Left colon (tissue), 2 donors: ENCODE results near the gene NALCN. TPM values are rescaled to one million over a fixed set of nuclear protein-coding genes. Genes with fewer than 3 reads are reported as not detected.

Source experiments
- ATAC-seq: fragments of 200-7000 bp; cut with Tn5 transposase; one replicate; pipeline ENCODE4 v1.9.1; 2020; ENCODE audit warnings: mild to moderate bottlenecking, moderate library complexity
- DNase-seq, 2 donors: peaks; one replicate each; pipeline ENCODE4 v3.0.0-alpha.2; 2020
- intact Hi-C, 2 donors: fragments of 100-400 bp; cut with DNase I in 1 of 2; cut with micrococcal nuclease in 1 of 2; formaldehyde crosslinking; loops; one replicate each; pipeline versions ENCODE4 v1.11.2 to v1.14.0; 2022; cut with DNase I, micrococcal nuclease
- total RNA-seq, 2 donors: library from RNA; stranded (reverse); fragmentation: NEBNext Ultra II Directional; extraction: Animal tissue kit (Norgen Biotek cat#: 25700); gene quantifications; one replicate each; pipeline ENCODE4 v1.2.1, GENCODE V29; 2021
- donor health status: DM: no; HTN: no; CAD: no.
- donor health status: DM: yes; HTN: yes; CAD: no.

NALCN gene
- total RNA-seq, 2 donors from 2014 or later: 0.03 to 0.17 TPM

DNA sequence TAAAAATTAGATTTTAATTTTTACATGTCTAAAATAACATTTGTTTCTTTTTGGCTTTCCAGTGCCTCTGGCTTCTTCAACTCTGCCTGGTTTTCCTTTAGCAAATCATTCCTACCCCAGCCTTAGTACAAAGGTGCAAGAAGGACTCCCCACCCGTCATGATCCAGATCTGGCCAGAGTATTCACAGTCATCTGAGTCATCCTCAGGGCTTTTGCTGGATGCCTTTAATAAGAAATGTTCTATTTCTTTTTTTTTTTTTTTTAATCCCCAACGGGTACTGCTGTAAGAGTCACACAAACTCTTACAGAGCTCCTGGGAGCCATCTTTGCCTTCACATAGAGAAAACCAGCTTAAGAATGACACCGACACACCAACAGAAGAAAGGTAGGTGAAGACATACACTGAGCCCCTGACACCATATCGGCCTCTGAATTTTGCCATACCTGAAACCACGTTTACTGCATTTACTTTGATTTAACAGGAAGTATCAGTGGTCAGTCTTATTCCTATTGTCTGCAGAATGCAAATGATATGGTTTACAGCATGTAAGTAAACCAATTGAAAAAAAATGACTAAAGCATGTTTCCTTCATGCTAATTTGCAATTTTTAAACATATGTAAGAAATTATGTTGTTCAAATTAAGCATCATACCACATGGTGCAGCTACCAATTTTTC is 184.4 kb downstream of the NALCN start:
- intact Hi-C loops: no loop called here

DNA sequence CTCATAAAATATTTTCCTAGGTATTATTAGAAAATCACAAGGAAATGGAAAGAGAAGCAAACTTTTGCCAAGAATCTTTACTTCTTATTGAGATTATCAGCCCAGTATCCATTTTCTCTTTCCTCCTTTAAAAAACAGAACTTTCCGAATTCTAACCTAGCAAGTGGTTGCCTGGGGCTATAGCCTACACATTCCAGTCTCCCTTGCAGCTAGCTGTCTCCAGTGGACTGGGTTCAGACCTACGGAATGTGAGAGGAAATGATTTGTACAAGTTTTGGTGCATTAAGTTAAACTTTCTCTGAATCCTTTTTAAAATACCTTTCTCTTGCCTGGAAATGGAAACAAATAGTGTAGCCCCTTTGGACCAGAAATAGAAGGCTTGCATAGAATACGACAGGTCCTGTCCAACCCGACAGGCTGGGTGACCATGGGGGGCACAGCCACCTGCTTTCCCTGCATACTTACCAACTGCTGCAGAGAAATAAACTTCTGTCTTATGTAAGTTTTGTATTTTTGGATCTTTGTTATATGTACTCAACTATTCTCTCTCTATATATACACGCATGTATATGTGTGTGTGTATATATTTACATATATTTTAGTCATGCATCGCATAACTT is 185.9 kb downstream of the NALCN start:
- ATAC-seq: no peak
- no peak for DNase-seq
- intact Hi-C loops: no loop called here

More for the DNA sequence above, 184.4 kb downstream of the NALCN start:
- ATAC-seq (no peak), DNase-seq (no peak)

DNA sequence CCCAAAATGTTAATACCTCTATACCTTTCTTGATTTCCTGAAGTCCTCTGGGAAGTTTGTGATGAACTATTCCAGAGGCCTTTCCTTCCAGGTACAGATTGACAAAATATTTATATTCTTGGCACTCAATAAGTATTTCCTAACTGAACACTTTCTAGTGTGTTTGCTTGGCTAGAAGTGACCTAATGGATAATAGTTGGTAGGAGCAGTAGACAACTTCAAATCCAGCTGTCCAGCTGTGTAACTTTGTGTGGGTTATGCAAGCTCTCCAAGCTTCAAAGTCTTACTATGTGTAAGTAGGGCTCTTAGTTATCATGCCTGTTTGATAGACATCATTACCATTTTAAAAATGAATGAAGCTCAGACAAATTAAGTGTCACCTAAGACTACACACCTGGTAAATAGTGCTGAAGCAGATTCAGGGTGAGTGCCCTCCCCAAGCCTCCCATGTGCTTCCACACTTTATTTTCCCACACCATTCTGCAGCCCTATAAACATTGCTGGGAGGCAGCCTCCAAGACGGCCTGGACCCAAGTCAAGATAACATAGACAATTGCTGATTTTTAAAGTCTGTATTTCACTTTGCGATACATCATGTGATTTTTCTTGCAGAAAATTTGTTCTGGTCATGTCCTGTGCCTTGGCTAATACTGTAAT is 196.6 kb downstream of the NALCN start:
- DNase-seq (no peak), ATAC-seq (no peak)
- intact Hi-C loops: no loop called here

DNA sequence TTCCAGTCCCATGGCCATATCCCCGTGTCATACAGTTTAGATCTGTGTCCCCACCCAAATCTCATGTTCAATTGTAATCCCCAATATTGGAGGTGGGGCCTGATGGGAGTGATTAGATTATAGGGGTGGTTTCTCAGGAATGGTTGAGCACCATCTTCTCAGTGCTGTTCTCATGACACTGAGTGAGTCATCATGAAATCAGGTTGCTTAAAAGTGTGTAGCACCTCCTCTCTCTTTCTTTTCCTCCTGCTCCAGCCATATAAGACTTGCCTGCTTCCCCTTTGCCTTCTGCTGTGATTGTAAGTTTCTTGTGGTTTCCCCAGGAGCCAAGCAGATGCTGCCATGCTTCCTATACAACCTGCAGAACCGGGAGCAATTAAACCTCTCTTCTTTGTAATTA is 197.8 kb downstream of the NALCN start:
- DNase-seq (no peak), ATAC-seq (no peak)
- intact Hi-C loops: no loop called here

DNA sequence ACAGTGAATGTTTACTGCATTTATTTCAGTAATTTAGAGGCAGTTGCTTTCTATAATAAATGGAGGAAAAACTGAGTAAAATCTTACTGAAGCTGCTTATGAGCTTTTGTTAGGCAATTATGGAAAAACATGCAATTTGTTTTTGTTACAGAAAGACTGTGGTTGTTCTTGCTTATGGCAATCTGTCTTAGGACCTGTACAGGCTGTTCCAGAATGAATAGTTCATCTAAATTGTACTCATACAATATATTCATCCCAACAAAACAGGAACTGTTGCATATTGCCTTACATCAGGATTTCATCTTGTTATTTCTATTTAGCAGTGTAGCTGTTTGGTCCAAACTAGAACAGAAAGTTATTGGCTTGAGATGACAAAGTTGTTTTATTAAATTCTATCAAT is 199.2 kb downstream of the NALCN start:
- intact Hi-C loops: no loop called here
- ATAC-seq (no peak), DNase-seq (no peak)

DNA sequence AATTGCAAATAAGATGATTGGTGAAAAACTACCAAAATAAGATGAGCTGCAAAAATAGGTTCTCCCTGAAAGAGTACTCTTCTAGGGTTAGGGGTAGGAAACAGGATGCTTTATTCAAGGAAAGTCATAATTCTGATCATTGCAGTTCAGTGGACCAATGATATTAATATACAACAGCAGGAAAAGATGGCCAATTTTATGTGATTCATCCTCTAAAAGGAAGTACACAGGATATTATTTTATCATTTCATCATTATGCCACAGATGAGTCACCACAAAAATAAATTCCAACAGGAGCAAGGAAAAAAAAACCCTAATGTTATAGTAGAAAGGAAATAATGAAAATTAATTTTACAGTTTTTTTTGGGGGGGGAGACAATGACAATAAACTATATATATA is 205.0 kb downstream of the NALCN start:
- DNase-seq (no peak), ATAC-seq (no peak)
- intact Hi-C loops: no loop called here

DNA sequence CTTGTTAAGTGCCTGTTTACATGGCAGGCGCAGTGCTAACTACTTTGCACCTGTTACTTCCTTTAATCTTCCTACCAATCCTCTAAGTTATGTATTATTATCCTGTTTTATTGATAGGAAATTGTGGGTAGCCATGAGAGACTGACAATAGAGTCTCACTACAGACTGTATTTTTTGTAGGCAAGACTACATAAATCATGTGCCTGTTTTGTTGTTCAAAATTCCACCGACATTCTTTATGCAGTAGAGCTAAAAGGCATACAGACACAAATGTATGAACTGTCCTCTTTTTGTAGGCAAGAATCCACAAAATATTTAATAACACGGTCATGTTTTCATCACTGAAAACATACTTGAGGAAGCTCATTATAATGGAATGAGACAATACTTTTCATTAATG is 205.5 kb downstream of the NALCN start:
- ATAC-seq: no peak
- intact Hi-C loops: no loop called here

DNA sequence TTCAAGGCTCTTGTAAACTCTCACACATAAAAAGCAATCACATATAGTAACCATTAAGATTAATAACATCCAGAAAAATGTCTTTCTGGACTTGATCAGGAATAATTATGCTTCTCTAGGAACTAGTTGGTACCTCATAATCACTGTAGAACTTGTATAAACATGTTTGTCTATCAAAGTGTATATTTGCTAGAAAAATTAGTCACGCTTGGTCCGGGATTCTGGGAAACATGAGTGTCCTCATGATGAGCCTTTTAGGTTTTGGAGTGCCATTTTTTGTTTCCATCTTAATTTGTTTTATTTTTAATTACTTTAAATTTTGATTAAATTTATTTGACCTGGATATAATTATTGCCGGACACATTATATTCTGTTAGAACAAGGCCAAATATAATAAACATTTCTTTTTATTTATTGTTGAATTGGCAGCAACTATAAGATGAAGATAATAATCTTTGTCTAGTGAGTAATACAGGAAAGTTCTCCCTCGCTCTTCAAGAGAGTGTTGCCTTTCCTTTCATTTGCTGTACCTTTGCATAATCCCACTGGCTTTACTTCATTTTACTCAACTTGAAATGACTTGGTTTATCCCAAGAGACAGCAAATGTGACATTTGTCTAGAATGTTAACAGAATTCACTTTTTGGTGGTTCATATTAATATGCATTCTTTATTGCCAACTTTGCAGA is 207.0 kb downstream of the NALCN start:
- intact Hi-C loops: no loop called here
- ATAC-seq (no peak), DNase-seq (no peak)

More for the DNA sequence above, 205.5 kb downstream of the NALCN start:
- DNase-seq: no peak

DNA sequence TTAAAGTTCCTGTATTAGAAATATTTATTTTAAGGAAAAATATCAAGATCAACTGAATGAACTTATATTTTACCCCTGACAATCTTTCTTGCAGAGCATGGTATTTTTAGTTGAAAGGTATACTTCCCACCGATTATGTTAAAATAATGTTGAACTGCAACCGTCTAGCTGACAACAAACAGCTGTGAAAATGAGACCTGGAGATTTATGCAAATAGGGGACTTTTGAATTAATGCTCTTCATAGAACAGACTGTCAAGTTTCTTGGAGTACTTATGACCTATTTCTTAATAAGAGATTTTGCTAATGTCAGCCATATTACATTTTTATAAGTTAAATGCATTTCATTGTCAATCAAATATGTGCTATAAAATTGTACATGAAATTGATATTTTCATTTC is 210.9 kb downstream of the NALCN start:
- no peak for ATAC-seq
- DNase-seq: no peak
- intact Hi-C loops: no loop called here

DNA sequence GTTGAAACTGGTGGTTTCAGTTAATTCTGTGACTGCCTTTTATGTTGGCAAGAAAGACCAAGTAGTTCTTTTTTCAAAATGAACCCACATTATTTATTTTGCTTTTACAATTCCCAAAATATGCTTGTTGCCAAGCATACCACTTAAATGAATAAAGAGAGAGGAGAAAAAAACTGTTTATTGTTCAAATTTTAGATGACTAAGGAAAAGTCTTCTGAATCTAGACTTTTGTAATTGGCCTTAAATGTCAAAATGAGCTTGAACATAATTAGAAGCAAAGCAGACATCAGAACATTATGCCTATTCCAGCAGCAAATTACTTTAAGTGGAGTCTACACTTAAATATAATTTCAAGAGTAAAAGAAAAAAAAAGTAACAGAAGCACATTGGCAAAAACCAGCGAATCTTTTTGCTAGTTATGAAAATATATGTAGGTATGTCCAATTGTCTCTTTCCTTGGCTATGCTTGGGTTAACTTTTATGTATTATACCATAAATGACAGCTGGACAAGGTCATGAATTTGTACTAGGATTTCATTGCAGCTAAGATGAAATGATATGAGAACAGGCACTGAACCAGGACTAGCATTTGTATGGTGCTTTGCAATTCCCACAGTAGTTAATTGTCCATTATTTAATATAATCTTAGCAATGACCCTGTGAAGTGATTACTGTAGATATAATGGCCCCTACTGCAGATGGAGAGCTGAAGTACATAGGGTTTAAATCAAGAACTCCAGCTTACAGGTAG is 211.9 kb downstream of the NALCN start:
- no peak for ATAC-seq
- intact Hi-C loops: no loop called here
- no peak for DNase-seq

DNA sequence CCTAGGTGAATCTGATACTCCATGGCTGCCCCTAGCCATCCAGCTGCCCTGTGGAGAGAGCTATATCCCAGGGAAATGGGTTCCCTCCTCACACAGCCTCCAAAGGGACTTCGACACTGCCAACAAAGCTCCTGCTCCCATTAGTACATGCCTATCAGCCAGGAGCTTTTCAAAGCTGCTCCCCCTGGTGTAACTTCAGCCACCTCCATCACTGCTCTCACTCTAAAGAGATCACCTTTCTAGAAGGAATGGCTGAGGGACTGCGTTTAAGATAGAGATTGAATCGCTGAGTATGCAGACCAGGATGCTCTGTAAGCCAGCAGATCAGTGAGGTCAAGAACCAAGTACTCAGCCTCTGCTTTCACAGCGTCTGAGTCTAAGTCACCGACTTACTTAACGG is 213.7 kb downstream of the NALCN start:
- intact Hi-C loops: no loop called here

DNA sequence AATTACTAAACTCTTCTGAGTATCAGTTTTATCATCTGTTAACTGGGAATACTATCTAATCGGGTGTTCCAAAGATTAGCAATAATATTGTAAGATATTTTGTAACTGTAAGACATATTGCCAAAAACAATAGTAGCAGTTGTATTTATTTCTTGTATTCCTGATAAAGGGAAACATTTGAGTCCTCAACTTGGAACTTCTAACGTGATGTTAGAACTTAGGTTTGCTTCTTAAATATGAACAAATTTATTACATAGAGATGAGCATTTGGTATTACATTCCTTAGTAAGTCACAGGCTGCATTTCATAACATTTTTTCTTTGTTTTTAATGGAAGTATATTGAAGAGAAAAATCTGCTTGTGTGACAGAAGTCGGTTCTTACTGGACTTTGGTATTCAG is 225.3 kb downstream of the NALCN start:
- no peak for DNase-seq
- ATAC-seq: no peak
- intact Hi-C loops: no loop called here

More for the DNA sequence above, 213.7 kb downstream of the NALCN start:
- no peak for DNase-seq
- no peak for ATAC-seq

DNA sequence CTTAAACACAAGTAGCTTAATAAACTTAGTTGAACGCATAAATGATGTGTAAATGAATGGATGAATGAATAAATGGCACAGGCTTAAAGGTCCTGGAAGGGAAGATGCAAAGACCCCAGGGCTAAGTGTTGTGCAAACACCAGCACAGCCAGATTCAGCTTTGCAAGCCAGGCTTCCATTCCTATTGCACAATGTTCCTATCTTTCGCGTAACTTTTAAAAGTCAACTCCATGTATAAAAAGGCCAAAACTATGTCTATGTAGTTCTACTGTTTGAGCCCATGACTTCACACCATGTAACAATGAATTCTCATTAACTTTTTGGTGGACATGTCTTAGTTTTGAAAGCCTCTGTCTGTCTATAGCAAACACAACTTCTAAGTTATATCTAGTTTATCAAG is 226.0 kb downstream of the NALCN start:
- ATAC-seq: no peak
- DNase-seq: no peak
- intact Hi-C loops: no loop called here

DNA sequence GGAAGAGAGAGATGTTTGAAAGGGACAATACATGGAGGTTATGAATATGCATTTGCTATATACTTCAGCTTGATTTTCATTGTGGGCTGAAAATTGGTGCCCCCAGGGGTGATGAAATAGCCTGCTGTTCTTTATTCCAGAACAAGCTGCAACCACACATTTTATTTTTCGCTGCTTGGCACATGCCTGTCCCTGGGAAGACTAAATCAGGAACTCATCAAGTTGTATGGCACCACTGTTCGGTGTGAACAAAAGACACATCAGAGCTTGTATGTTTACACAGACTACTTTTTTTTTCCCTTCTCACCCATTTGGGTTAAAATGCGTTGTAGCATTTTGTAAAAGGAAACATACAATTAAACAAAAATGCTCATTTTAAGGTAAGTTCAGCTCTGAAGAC is 230.7 kb downstream of the NALCN start:
- intact Hi-C loops: no loop called here
- ATAC-seq: no peak
- DNase-seq: no peak

DNA sequence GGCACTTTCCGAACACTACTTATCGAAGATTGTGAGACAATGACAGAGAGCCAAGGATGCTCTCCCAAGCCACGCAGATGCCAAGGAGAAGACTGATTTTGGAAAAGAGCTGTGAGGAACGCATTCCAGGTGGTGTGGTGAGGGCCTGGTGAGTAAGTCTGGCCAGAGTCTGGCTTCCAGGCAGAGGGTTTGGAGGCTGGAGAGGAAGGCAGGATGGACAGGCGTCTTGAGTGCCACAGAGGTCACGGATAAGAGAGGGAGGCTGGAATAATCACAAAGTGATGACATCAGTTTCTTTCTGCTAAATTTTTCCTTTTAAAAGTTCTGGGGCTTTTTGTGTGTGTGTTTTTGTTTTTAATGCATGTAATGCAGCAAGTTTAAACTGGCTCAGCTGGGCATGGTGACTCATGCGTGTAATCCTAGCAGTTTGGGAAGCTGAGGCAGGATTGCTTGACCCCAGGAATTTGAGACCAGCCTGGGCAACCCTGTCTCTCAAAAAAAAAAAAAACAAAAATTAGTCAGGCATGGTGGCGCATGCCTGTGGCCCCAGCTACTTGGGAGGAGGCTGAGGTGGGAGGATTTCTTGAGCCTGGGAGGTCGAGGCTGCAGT is 235.1 kb downstream of the NALCN start:
- DNase-seq: no peak
- intact Hi-C loops: no loop called here
- ATAC-seq: no peak

DNA sequence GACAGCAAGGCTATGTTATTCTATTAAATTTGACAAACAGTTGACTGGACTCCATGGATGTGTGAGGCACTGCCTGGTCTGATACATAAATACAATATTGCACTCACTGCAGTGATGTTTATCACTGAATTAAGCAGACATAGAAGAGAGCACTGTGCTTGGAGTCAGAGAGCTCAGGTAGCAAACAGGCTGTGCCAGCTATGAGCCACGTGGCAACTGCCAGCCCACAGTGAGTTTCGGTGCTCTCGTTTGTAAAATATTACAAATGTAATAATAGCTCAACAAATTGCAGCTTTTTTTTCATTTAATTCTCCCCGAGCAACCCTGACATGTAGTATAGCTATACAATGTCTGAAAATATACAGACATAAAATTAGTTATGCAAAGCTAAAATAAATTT is 237.3 kb downstream of the NALCN start:
- intact Hi-C loops: no loop called here
- ATAC-seq: no peak
- no peak for DNase-seq

DNA sequence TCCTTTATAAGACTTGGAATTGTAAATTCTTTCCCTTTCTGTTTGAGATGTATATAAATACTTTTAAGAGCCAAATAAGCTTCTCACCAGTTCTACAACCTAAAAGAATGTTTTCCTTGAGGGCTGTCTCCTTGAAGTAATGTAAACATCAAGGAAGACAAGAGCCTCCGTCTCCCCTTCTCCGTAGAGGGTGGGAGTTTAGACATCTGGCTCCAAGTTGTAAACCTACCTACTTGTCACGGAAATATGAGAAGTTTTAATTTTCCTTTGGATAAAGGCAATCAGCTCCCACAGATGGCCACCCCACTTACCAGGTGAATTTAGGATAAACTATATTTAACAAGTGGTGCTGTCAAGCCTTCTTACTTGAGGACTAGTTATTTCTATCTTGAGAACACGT is 237.9 kb downstream of the NALCN start:
- intact Hi-C loops: no loop called here
- DNase-seq: no peak
- no peak for ATAC-seq

DNA sequence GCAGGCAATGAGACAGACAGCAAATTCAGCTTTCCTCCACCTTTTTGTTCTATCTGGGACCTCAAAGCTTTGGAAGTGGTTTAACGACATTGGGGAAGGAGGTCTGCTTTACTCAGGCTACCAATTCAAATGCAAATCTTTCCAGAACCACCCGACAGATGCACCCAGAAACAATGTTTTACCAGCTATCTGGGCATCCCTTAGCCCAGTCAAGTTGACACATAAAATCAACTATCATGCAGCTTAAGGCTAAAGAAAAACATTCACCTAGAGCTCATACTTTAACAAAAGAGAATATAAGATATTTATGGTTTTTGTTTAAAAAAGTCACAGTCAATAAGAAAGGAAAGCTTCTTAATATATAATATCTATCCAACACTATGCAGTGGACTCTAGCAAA is 246.0 kb downstream of the NALCN start:
- intact Hi-C loops: no loop called here
- DNase-seq (no peak), ATAC-seq (no peak)

DNA sequence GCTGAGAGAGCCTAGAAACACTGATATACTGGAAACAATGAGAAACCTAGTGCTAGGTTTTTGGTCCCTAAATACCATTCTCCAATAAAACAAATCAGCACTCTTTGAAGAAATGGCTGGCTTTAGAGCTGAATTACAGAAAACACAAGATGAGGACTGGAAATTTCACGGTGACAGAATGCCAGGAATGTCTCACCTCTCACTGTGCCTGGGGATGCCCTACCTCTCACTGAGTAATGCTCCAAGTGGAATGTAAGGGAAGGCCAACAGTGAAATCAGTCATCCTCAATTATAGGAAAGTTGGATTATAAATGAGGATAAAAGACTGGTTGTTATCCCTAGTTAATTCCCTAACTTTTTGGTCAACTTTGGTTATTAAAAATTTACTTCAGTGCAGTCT is 259.0 kb downstream of the NALCN start:
- ATAC-seq (no peak), DNase-seq (no peak)
- intact Hi-C loops: no loop called here
